Kidney (tissue), 14 donors: ENCODE data around the gene SIGLEC9. TPM values are rescaled to one million over a fixed set of nuclear protein-coding genes. Genes with fewer than 3 reads are reported as not detected.

Experiments
- DNase-seq, 5 donors: peaks; one replicate each; pipeline ENCODE4 v3.0.0-alpha.2; 2013 to 2020
- FAIRE-seq: peaks from 2 replicates; lab custom pipeline; 2012; peaks lifted over from hg19 to GRCh38; lab: Jason Lieb, UNC
- H3K27ac ChIP-seq, 2 donors: one replicate each; pipeline ENCODE4 v1.7.0; 2013; ENCODE audit warnings: low read depth in 2 of 2, low read length in 2 of 2, inconsistent platforms in 1 of 2
- H3K27me3 ChIP-seq: one replicate; pipeline ENCODE4 v1.7.1; 2013; ENCODE audit warnings: low read length, inconsistent platforms; ENCODE audit not compliant: control insufficient read depth, insufficient read depth
- H3K36me3 ChIP-seq, 3 donors: one replicate each; pipeline versions ENCODE4 v1.7.0 to v1.7.1; 2013; ENCODE audit warnings: low read length in 3 of 3, control low read depth in 1 of 3, inconsistent platforms in 1 of 3; ENCODE audit not compliant: insufficient read depth in 3 of 3, control insufficient read depth in 2 of 3
- H3K4me1 ChIP-seq, 3 donors: one replicate each; pipeline versions ENCODE4 v1.7.0 to v1.7.1; 2013; ENCODE audit warnings: low read length in 3 of 3, inconsistent platforms in 1 of 3, low read depth in 1 of 3; ENCODE audit not compliant: control insufficient read depth in 2 of 3, insufficient read depth in 2 of 3
- H3K4me3 ChIP-seq, 3 donors: one replicate each; pipeline versions ENCODE4 v1.7.0 to v1.8.1; 2013; ENCODE audit warnings: low read length in 3 of 3, control low read depth in 1 of 3, inconsistent platforms in 1 of 3
- H3K9ac ChIP-seq, 3 donors: one replicate each; pipeline versions ENCODE4 v1.7.0 to v1.7.1; 2013; ENCODE audit warnings: low read length in 3 of 3, control low read depth in 1 of 3, inconsistent platforms in 1 of 3
- H3K9me3 ChIP-seq, 3 donors: one replicate each; pipeline versions ENCODE4 v1.7.0 to v1.7.1; 2013; ENCODE audit warnings: low read length in 3 of 3, control low read depth in 1 of 3, inconsistent platforms in 1 of 3; ENCODE audit not compliant: control insufficient read depth in 2 of 3, insufficient read depth in 1 of 3
- intact Hi-C: fragments of 100-400 bp; cut with DNase I; formaldehyde crosslinking; loops from one replicate; pipeline ENCODE4 v1.11.1; 2022
- polyA plus RNA-seq: library from polyadenylated mRNA; stranded (reverse); fragments of 350-450 nt; fragmentation: Illumina TruSeq; extraction: RNeasy Lipid Tissue Mini Kit (QIAGEN cat#74804); gene quantifications from one replicate; pipeline ENCODE4 v1.2.3, GENCODE V29; 2014; ENCODE audit warnings: low read depth, low replicate concordance; ENCODE audit not compliant: insufficient read depth
- total RNA-seq: library from RNA; stranded (reverse); fragmentation: NEBNext Ultra II Directional; extraction: Animal tissue kit (Norgen Biotek cat#: 25700); gene quantifications from one replicate; pipeline ENCODE4 v1.2.1, GENCODE V29; 2021
- TF ChIP-seq, protein P1 (sequence below): IDR thresholded peaks from 3 replicates; pipeline ENCODE4 v1.5.1; 2012; ENCODE audit warnings: mild to moderate bottlenecking, moderate library complexity, borderline replicate concordance; ENCODE audit not compliant: insufficient read depth; ENCODE audit errors: extremely low read depth
- donor health status: control.
- donor health status: control.
- donor health status: control.
- donor health status: control.
- donor health status: control.
- donor health status: DM: yes; HTN: yes; CAD: no.
- donor health status: Normal renal cell carcinoma (clear cell type).

The SIGLEC9 gene
- total and polyA plus RNA-seq, 2 donors from 2014 or later: 1.6 to 8.1 TPM

- Histone ChIP-seq H3K9ac (no peak overlapping the region), H3K4me3 (no peak overlapping the region), H3K4me1 (no peaks in the 10 kb centered on the region), H3K27me3 (no peaks in the 10 kb centered on the region), H3K27ac (no peak overlapping the region), H3K36me3 (no peaks in the 10 kb centered on the region), H3K9me3 (no peaks in the 10 kb centered on the region)
- intact Hi-C loops: no loop called here
- FAIRE-seq (no peak), DNase-seq (peak in 2 of 5 donors; percentile 21 to 50)
- TF ChIP-seq, protein P1, sequence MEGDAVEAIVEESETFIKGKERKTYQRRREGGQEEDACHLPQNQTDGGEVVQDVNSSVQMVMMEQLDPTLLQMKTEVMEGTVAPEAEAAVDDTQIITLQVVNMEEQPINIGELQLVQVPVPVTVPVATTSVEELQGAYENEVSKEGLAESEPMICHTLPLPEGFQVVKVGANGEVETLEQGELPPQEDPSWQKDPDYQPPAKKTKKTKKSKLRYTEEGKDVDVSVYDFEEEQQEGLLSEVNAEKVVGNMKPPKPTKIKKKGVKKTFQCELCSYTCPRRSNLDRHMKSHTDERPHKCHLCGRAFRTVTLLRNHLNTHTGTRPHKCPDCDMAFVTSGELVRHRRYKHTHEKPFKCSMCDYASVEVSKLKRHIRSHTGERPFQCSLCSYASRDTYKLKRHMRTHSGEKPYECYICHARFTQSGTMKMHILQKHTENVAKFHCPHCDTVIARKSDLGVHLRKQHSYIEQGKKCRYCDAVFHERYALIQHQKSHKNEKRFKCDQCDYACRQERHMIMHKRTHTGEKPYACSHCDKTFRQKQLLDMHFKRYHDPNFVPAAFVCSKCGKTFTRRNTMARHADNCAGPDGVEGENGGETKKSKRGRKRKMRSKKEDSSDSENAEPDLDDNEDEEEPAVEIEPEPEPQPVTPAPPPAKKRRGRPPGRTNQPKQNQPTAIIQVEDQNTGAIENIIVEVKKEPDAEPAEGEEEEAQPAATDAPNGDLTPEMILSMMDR: no peak
These were observed 40.2 kb upstream of the SIGLEC9 start for GRCh38 chr19:51084505-51084904.

DNA sequence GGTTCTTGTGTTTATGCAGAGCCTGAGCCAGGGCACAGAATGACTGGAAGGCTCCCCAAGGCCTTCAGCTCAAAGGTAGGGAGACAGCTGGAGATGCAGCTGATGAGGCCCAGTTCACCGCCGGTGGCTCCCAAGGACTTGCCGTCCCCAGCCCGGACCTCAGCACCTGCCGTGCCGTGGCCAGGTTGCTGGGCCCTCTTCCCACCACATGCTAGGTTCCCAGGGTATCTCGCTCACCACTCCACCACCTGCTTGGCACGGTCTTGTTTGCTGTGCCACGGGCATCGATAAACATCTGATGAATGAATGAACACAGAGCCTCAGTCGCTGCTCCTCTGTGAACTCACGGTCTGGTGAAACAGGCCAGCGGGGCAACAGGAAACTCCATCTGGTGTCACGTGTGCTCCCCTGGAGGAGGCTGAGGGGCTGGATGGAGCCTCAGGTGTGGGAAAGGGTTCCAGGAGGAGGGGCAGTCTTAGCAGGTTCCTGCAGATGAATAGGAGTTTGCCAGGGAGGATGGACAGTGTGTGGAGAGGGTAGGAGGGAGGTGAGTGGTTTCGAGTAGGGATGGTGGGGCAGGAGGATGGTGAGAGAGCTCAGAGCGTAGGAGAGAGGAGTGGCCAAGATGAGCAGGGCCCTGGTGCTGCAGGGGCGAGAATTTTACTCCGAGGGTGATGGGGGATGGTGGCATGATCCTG lies 38.4 kb upstream of the SIGLEC9 start:
- H3K27ac ChIP-seq: no peak overlapping the region
- TF ChIP-seq, protein P1: no peak

GRCh38 chr19:51089786-51090185 lies 34.9 kb upstream of the SIGLEC9 start:
- Histone ChIP-seq H3K4me3 (no peak overlapping the region), H3K9me3 (no peaks in the 10 kb centered on the region), H3K4me1 (no peaks in the 10 kb centered on the region), H3K27ac (no peak overlapping the region), H3K27me3 (no peaks in the 10 kb centered on the region), H3K36me3 (no peaks in the 10 kb centered on the region), H3K9ac (no peak overlapping the region)
- TF ChIP-seq, protein P1: no peak
- no peak for FAIRE-seq
- intact Hi-C loops: no loop called here
- DNase-seq: peak in 1 of 5 donors; percentile 51

More for the DNA sequence above, 38.4 kb upstream of the SIGLEC9 start:
- intact Hi-C loops: no loop called here
- H3K36me3 ChIP-seq: no peaks in the 10 kb centered on the region
- H3K4me1 ChIP-seq: no peaks in the 10 kb centered on the region
- H3K4me3 ChIP-seq: no peak overlapping the region
- no peaks in the 10 kb centered on the region for H3K27me3 ChIP-seq
- DNase-seq (peak in 2 of 5 donors; percentile 18 to 41), FAIRE-seq (no peak)
- no peak overlapping the region for H3K9ac ChIP-seq
- H3K9me3 ChIP-seq: no peaks in the 10 kb centered on the region
